Endodermal cell (in vitro differentiated cells): ENCODE data around the gene ADAM30. TPM values are rescaled to one million over a fixed set of nuclear protein-coding genes. Genes with fewer than 3 reads are reported as not detected.

Experiments
- DNase-seq: peaks from one replicate; pipeline ENCODE4 v3.0.0-alpha.2; 2017
- H3K27ac ChIP-seq: 2 replicates; pipeline ENCODE4 v1.5.1; 2013; ENCODE audit warnings: mild to moderate bottlenecking, low read depth, low read length, moderate library complexity
- H3K27me3 ChIP-seq: 2 replicates; pipeline ENCODE4 v1.6.1; 2013; ENCODE audit warnings: mild to moderate bottlenecking, low read length, moderate library complexity; ENCODE audit not compliant: insufficient read depth, control insufficient read depth, poor library complexity, severe bottlenecking
- H3K36me3 ChIP-seq: 2 replicates; pipeline ENCODE4 v1.7.0; 2013; ENCODE audit warnings: mild to moderate bottlenecking, low read length, moderate library complexity; ENCODE audit not compliant: control insufficient read depth, insufficient read depth
- H3K4me1 ChIP-seq: one replicate; pipeline ENCODE4 v1.7.0; 2013; ENCODE audit warnings: low read length; ENCODE audit not compliant: control insufficient read depth, insufficient read depth
- H3K4me3 ChIP-seq: 2 replicates; pipeline ENCODE4 v1.5.1; 2013; ENCODE audit warnings: mild to moderate bottlenecking, low read length, moderate library complexity
- H3K9ac ChIP-seq: 2 replicates; pipeline ENCODE4 v1.6.1; 2013; ENCODE audit warnings: mild to moderate bottlenecking, low read length, moderate library complexity; ENCODE audit not compliant: poor library complexity, severe bottlenecking; ENCODE audit errors: extremely low read depth
- H3K9me3 ChIP-seq: 2 replicates; pipeline ENCODE4 v1.6.1; 2013; ENCODE audit warnings: mild to moderate bottlenecking, low read length, moderate library complexity; ENCODE audit not compliant: control insufficient read depth
- H3K27ac Mint-ChIP-seq: 2 replicates; pipeline ENCODE4 v1.8.0; 2020; ENCODE audit warnings: mixed read lengths
- H3K27me3 Mint-ChIP-seq: 2 replicates; pipeline ENCODE4 v1.8.0; 2021; ENCODE audit warnings: mild to moderate bottlenecking, mixed read lengths; ENCODE audit not compliant: insufficient read depth
- H3K36me3 Mint-ChIP-seq: 2 replicates; pipeline ENCODE4 v1.8.0; 2020; ENCODE audit warnings: low read depth, mixed read lengths
- H3K4me1 Mint-ChIP-seq: 2 replicates; pipeline ENCODE4 v1.8.0; 2020; ENCODE audit warnings: mixed read lengths
- H3K4me3 Mint-ChIP-seq: 2 replicates; pipeline ENCODE4 v1.8.0; 2020; ENCODE audit warnings: mild to moderate bottlenecking, moderate library complexity, mixed read lengths
- H3K9me3 Mint-ChIP-seq: 2 replicates; pipeline ENCODE4 v1.8.0; 2020; ENCODE audit warnings: mild to moderate bottlenecking, mixed read lengths
- WGBS, 2 experiments: methylation state at CpG; one replicate each; pipeline versions ENCODE4 v1.1.5 to v1.1.7; 2013; ENCODE audit warnings: missing lambda C conversion rate in 2 of 2, mixed read lengths in 1 of 2; ENCODE audit not compliant: insufficient coverage in 1 of 2, insufficient read length in 1 of 2; 5-methylcytosine and 5-hydroxymethylcytosine counted together
- total RNA-seq, 2 donors: library from RNA; stranded (reverse); fragmentation: NEBNext Ultra II Directional in 1 of 2; extraction: Animal tissue kit (Norgen Biotek cat#: 25700) in 1 of 2; gene quantifications; 2 replicates in 1 of 2; 3 replicates in 1 of 2; pipeline ENCODE4 v1.2.1, GENCODE V29; 2021
- TF ChIP-seq, protein P1 (sequence below): fragments of 200-600 bp; sonication (generic); conservative IDR thresholded peaks from 2 replicates; pipeline ENCODE4 v1.5.0; 2021; ENCODE audit warnings: antibody characterized with exemption, mild to moderate bottlenecking

The ADAM30 gene
- total RNA-seq, 2 donors from 2014 or later, result not detected

- H3K36me3 ChIP-seq, result peaks cover 38% of the 10 kb centered on the region
- H3K27ac Mint-ChIP-seq, result no peak overlapping the region
- H3K27me3 ChIP-seq, result no peaks in the 10 kb centered on the region
- H3K9ac ChIP-seq, result no peak overlapping the region
- H3K4me3 Mint-ChIP-seq, result no peak overlapping the region
- H3K27me3 Mint-ChIP-seq, result peaks cover 6% of the 10 kb centered on the region
- no peaks in the 10 kb centered on the region for H3K9me3 Mint-ChIP-seq
- H3K27ac ChIP-seq, result no peak overlapping the region
- H3K4me1 Mint-ChIP-seq, result peaks cover 16% of the 10 kb centered on the region
- H3K4me3 ChIP-seq, result no peak overlapping the region
- H3K4me1 ChIP-seq, result peaks cover 7% of the 10 kb centered on the region
- no peaks in the 10 kb centered on the region for H3K9me3 ChIP-seq
- 97 to 100% methylated on average over 1 to 2 of the region's 2 CpGs for WGBS, 2 experiments
- no peak for DNase-seq
- TF ChIP-seq, protein P1, sequence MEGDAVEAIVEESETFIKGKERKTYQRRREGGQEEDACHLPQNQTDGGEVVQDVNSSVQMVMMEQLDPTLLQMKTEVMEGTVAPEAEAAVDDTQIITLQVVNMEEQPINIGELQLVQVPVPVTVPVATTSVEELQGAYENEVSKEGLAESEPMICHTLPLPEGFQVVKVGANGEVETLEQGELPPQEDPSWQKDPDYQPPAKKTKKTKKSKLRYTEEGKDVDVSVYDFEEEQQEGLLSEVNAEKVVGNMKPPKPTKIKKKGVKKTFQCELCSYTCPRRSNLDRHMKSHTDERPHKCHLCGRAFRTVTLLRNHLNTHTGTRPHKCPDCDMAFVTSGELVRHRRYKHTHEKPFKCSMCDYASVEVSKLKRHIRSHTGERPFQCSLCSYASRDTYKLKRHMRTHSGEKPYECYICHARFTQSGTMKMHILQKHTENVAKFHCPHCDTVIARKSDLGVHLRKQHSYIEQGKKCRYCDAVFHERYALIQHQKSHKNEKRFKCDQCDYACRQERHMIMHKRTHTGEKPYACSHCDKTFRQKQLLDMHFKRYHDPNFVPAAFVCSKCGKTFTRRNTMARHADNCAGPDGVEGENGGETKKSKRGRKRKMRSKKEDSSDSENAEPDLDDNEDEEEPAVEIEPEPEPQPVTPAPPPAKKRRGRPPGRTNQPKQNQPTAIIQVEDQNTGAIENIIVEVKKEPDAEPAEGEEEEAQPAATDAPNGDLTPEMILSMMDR, result no peak
- peaks cover 27% of the 10 kb centered on the region for H3K36me3 Mint-ChIP-seq
Measured at GRCh38 chr1:119911775-119912174, 15.5 kb upstream of the ADAM30 start.

- H3K9me3 ChIP-seq, result peaks cover 6% of the 10 kb centered on the region
- peaks cover 12% of the 10 kb centered on the region for H3K27me3 Mint-ChIP-seq
Measured at GRCh38 chr1:119910618-119911017, 14.3 kb upstream of the ADAM30 start.

DNA sequence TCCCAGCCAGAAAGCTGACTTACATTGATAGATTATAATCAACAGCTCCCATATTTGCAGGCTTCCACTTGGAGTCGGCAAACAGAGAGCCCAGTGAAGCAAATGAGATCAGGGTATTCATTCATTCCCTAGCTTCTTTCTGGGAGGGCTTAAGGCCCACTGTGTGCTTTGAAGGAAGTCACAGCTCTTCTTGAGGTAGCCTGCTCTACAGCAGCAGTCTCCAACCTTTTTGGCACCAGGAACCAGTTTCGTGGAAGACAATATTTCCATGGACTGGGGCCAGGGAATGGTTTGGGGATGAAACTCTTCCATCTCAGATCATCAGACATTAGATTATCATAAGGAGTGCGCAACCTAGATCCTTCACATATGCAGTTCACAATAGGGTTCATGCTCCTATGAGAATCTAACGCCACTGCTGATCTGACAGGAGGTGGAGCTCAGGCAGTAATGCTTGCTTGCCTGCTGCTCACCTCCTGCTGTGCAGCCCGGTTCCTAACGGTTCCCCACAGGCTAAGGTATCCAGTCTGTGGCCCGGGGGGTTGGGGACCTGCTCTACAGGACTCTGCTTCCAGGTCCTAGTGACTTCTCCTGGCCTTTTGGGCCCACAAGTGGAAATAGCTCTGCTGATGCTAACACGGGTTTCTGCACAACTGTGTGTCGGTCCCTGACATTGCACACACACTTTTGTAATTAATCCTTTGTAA lies 13.7 kb upstream of the ADAM30 start:
- Histone ChIP-seq H3K4me1 (peaks cover 7% of the 10 kb centered on the region), H3K36me3 (peaks cover 23% of the 10 kb centered on the region), H3K4me3 (no peak overlapping the region), H3K9me3 (peaks cover 12% of the 10 kb centered on the region), H3K9ac (no peak overlapping the region), H3K27me3 (no peaks in the 10 kb centered on the region), H3K27ac (no peak overlapping the region)
- peaks cover 12% of the 10 kb centered on the region for H3K27me3 Mint-ChIP-seq
- peak; percentile 70 for DNase-seq
- TF ChIP-seq, protein P1, result no peak
- peaks cover 16% of the 10 kb centered on the region for H3K4me1 Mint-ChIP-seq
- no peak overlapping the region for H3K4me3 Mint-ChIP-seq
- H3K9me3 Mint-ChIP-seq, result peaks cover 10% of the 10 kb centered on the region
- no peak overlapping the region for H3K27ac Mint-ChIP-seq
- WGBS, 2 experiments, result 67 to 72% methylated on average over 6 to 9 of the region's 9 CpGs
- peaks cover 9% of the 10 kb centered on the region for H3K36me3 Mint-ChIP-seq

More at GRCh38 chr1:119910618-119911017, 14.3 kb upstream of the ADAM30 start:
- Mint-ChIP-seq H3K36me3 (peaks cover 15% of the 10 kb centered on the region), H3K4me3 (no peak overlapping the region), H3K4me1 (peaks cover 16% of the 10 kb centered on the region), H3K9me3 (peaks cover 5% of the 10 kb centered on the region), H3K27ac (no peak overlapping the region)
- no peaks in the 10 kb centered on the region for H3K27me3 ChIP-seq
- TF ChIP-seq, protein P1, result no peak
- WGBS, 2 experiments, result 72 to 83% methylated on average over 2 to 4 of the region's 4 CpGs
- H3K9ac ChIP-seq, result no peak overlapping the region
- DNase-seq, result no peak
- peaks cover 28% of the 10 kb centered on the region for H3K36me3 ChIP-seq
- peaks cover 7% of the 10 kb centered on the region for H3K4me1 ChIP-seq
- H3K27ac ChIP-seq, result no peak overlapping the region
- no peak overlapping the region for H3K4me3 ChIP-seq
